HG03025 (cell line): ENCODE results near the gene MACROD2.

ENCODE experiments used
- ATAC-seq: cut with Tn5 transposase; IDR thresholded peaks from one replicate; pipeline ENCODE4 v1.9.1; 2021; ENCODE audit warnings: mild to moderate bottlenecking, moderate library complexity; ENCODE audit not compliant: unreplicated experiment, low FRiP score

MACROD2 gene

GRCh38 chr20:15682690-15683089 lies 1687.4 kb downstream of the MACROD2 start:
- no peak for ATAC-seq

- no peak for ATAC-seq
Observed at GRCh38 chr20:15692570-15692969, 1697.3 kb downstream of the MACROD2 start.

GRCh38 chr20:15699431-15700146 lies 1704.3 kb downstream of the MACROD2 start:
- no peak for ATAC-seq

GRCh38 chr20:15700147-15700765 lies 1704.9 kb downstream of the MACROD2 start:
- ATAC-seq: no peak

- ATAC-seq: no peak
Observed at GRCh38 chr20:15702161-15702560, 1706.8 kb downstream of the MACROD2 start.

- no peak for ATAC-seq
Observed at GRCh38 chr20:15703171-15703911, 1708.0 kb downstream of the MACROD2 start.

- no peak for ATAC-seq
Observed at GRCh38 chr20:15705975-15706374, 1710.7 kb downstream of the MACROD2 start.

GRCh38 chr20:15706719-15707118 lies 1711.4 kb downstream of the MACROD2 start:
- ATAC-seq: no peak

- peak; percentile 77 for ATAC-seq
Observed at GRCh38 chr20:15708984-15709598, 1713.8 kb downstream of the MACROD2 start.

- no peak for ATAC-seq
Observed at GRCh38 chr20:15710636-15711035, 1715.3 kb downstream of the MACROD2 start.

GRCh38 chr20:15711177-15711576 lies 1715.9 kb downstream of the MACROD2 start:
- ATAC-seq: no peak

GRCh38 chr20:15716256-15716655 lies 1720.9 kb downstream of the MACROD2 start:
- no peak for ATAC-seq

GRCh38 chr20:15726416-15726815 lies 1731.1 kb downstream of the MACROD2 start:
- ATAC-seq: no peak

- no peak for ATAC-seq
Observed at GRCh38 chr20:15734052-15734451, 1738.7 kb downstream of the MACROD2 start.

GRCh38 chr20:15739035-15739434 lies 1743.7 kb downstream of the MACROD2 start:
- no peak for ATAC-seq

GRCh38 chr20:15740046-15740775 lies 1744.9 kb downstream of the MACROD2 start:
- no peak for ATAC-seq

GRCh38 chr20:15742087-15742486 lies 1746.8 kb downstream of the MACROD2 start:
- no peak for ATAC-seq

GRCh38 chr20:15742627-15743026 lies 1747.3 kb downstream of the MACROD2 start:
- ATAC-seq: no peak

- ATAC-seq: no peak
Observed at GRCh38 chr20:15756002-15756753, 1760.9 kb downstream of the MACROD2 start.

GRCh38 chr20:15756754-15757115 lies 1761.4 kb downstream of the MACROD2 start:
- no peak for ATAC-seq
